T-helper 2 cell (primary cell): Measurements from ENCODE around the gene DDX4.
A peak's percentile ranks its signal among the peaks of the same experiment; 100 is the strongest.
"Not testable (repeated sequence)": the region's sequence is repeated elsewhere in the genome, so short reads cannot be mapped to it uniquely, and the experiment has no call there.

Experiments
- DNase-seq, 5 experiments: peaks; one replicate each; pipeline versions ENCODE4 v3.0.0 to v3.0.0-alpha.2; 2012 to 2022

DDX4 gene

DNA sequence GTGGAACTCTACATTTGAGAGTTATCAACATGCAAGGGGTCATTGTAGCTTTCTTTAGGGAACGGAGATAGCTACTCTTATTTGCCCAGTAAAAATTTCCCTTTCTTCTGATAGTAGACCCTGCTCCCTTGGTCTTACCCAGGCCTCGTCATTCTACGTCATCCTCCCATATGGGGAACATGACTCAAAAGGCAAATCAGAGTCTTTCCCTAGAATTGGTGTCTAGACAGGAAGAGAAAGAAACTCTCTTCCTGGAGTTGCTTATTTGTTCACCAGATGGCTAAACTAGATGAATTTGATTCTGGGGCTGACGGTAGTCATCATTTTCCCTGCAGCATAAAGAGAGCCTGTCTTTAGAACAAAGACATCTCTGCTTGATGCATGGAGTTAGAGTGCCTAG, 13.6 kb upstream of the DDX4 start:
- DNase-seq, result peak in 1 of 5 experiments; percentile 10

DNA sequence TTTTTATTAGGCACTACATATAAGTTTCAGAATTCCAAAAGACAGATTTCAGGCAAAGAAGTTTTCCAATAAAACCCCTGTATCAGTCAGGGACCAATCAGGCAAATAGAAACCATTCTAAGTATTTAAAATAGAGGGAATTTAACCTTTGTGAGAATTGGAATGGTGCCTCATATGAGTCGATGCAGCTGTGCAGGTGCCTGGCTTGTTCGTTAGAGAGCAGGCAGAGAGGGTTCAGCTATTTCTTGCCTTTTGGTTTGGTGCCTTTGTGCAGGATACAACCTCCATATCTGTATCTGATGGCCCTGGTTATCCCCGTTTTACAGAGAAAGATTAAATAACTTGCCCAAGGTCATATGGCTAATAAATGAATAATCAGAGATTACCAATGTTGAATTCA, 6.0 kb upstream of the DDX4 start:
- DNase-seq, result no peak

DNA sequence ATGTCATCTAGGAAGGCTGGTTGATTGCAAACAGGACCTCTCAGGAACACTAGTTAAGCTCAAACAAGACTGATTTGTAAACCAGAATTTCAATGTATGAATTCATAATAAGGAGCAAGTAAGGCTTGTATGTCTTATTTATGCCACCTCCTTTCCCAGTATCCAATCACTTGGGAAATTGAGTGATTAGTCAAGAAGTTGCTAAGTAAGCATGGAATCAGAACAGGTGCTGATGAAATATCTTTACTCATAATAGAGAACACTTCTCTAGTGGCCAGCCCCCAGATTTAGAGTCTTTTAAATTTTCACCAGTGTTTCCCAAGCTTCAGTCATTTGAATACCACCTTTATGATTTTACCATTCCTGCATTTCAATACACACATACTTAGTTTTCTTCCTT, 5.3 kb upstream of the DDX4 start:
- DNase-seq, result no peak

DNA sequence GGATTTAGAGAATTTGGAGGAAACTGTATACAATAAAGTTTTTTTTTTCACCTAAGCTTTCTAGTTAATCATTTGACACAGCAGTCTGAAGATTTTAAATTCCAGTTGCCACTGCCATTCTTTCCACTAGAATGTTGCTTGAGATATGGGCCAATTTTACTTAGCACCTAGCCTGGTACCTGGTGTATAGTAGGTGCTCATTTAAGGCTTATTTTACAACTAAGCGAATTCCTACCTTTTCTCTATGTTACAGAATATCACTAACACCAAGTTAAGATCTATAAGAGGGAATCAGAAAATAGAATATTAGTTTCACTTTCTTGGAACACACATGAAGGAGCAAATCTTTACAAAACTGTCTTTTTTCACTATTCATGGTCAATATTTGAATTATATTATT, 3.2 kb upstream of the DDX4 start:
- DNase-seq, result no peak

DNA sequence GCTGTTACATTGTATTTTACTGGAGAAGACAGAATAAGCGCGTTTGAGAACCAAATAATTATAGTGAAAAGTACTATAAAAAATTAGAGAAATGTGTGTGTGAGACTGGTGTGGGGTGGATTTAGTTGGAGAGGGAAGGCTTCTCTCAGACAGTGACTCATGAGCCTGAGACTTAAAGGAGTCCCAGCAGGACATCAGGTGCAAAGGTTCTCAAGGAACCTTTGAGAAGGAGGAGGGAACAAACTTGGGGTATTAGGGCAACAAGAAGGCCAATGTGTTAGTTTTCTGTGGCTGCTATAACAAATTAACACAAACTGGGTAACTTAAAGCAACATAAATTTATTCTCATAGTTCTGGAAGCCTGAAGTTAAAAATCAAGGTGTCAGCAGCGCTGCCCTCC, 4.9 kb downstream of the DDX4 start:
- DNase-seq, result no peak

DNA sequence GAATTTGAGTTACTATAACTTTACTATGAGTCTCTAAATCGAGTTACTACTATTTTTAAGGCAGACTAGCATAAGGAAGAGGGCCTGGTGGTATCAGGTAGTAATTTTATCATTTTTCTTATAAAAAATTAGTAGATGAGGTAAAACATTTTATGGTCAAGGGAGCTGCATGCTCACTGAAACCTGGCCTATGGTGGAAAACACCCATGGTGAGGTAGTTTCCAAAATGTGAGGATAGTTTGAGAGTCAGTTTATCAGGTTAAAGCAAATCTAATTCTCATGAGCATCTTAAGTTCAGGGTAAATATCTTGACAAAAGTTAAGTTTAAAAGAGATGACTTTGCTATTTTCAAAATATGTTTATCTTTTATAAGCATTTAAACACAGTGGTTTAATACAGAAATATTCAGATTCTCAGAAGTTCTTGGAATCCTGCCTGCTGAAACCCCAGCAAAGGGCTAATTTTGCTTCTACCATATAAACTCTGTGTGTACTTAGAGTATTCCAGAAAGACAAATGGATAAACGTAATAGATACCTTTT, 10.0 kb downstream of the DDX4 start:
- no peak for DNase-seq

DNA sequence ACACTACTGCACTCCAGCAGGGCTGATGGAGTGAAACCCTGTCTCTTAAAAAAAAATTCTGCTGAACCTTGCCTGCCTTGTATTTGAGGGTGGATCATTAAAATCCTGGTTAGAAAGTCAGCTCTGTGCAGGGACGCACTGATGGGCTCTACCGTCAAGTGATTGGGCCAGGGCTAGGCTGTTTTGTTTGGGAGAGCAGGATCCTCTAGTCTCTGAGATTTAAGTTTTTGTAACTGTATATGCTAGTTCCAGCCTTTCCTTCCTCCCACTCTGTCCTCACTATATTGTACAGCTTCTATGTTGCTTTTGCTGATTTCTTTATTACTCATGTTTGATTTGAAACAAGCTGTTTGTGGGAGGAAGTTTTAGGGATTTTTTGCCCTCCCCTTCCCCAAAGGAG, 11.5 kb downstream of the DDX4 start:
- DNase-seq, result no peak

DNA sequence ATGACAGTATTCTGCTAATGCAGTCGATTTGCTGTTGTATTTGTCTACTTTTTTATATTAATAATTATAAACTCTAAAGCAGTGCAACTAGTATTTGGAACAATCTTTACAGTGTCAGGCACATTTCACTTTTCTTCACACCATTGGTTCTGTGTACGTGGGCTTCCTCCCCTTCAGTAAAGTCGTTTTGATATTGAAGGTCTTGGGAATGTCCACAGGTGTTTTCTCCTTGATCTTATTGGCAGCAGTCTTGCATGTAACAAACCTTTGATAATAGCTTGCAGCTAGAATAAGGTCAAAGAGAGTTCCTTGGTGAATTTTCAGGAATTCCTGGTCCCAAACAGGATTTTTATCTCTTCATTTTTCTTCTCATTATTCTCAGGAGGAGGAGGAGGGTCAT, 12.2 kb downstream of the DDX4 start:
- DNase-seq, result no peak

DNA sequence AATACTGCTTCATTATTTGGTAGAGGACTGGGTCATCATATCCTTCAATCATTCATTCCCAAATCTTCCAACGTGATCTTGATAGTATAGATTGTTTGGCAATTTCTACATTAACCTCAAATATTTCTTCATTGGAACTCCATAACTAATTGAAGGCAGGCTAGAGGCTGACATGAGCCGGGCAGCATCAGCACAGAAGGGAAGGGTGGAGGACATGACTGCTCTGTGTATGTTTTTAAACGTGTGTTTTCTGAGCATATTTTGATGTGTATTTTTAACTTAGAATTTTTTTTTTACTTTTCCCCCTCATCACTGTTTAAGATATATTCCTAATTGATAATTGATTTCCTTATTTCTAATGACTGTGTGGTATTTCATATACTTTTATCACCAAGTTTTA, 12.6 kb downstream of the DDX4 start:
- DNase-seq, result no peak

DNA sequence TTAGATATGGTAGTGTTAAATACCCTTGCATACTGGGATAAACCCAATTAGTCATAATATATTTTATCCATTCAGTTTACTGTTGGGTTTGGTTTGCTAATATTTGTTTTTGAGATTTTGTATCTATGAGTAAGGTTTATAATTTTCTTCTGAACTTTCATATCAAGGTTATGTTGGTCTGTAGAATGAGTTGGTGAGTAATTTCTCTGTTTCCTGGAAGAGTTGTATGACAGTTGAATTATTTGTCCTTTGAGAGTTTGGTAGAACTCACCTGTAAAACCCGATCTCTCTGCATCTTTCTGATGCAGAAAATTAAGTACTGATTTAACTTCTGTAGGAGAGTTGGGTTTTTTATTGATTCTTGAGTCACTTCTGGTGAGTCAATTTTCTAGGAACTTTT, 20.4 kb downstream of the DDX4 start:
- DNase-seq, result peak in 1 of 5 experiments; percentile 68

DNA sequence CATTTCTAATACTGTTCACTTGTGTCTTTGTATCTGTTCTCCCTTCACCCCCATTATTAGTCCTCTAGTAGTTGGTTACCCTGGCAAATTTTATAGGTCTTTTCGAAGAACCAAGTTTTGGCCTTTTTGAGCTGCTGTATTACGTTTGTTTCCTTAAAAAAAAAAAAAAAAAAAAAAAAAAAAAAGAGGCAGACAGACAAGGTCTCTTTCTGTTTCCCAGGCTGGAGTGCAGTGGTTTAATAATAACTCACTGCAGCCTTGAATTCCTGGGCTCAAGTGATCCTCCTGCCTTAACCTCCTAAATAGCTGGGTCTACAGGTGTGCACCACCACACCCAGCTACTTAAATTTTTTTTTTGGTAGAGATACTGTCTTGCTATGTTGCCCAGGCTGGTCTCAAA, 20.9 kb downstream of the DDX4 start:
- DNase-seq, result no peak

DNA sequence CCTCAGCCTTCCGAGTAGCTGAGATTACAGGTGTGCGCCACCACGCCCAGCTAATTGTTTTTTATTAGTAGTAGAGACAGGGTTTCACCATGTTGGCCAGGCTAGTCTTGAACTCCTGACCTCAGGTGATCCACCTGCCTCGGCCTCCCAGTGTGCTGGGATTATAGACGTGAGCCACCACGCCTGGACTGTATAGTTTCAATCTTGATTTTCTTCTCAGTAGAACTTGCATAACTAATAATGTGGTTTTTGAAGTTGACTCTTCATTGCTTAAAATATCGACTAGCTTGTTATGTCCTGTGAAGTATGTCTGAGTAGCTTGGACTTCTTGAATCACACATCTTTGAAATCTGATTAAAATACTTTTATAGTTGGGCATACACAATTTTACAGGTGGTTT, 23.9 kb downstream of the DDX4 start:
- DNase-seq, result not testable (repeated sequence)

DNA sequence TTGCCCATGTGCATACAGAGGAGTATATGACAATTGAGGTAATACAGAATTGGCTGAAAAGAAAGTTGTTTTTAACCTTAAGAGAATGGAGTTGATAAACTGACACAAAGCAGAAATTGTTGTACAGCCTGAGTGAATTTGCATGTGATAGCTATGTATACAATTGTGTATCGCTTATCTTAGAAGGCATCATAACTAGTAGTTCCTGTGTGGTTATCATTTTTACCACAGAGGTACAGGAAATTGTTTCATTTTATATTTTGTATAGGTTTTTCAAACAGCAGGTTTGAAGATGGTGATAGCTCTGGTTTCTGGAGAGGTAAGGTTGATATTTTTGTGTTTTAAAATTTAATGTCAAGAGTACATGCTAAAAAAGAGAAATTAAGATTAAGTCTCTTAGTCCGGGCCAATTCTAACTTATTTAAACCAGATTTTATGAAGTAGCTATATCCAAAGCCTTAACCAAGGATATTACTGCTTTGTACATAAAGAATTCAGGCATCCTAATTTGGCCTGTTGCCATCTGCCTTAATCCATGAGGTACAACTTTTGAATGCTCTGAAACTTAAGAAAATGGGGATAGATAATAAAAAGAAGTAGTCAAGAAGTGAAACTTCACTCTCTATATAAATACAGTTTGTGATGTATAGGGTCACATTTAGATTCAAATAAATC, 26.0 kb downstream of the DDX4 start:
- DNase-seq, result peak in 1 of 5 experiments; percentile 93

DNA sequence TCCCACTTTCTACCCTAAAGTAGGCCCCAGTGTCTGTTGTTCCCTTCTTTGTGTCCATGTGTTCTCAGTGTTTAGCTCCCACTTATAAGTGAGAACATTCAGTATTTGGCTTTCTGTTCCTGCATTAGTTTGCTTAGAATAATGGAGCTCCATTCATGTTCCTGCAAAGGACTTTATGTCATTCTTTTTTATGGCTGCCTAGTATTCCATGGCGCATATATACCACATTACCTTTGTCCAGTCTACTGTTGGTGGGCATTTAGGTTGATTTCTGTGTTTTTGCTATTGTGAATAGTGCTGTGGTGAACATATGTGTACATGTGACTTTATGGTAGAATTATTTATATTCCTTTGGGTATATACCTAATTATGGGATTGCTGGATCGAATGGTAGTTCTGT, 30.4 kb downstream of the DDX4 start:
- no peak for DNase-seq

DNA sequence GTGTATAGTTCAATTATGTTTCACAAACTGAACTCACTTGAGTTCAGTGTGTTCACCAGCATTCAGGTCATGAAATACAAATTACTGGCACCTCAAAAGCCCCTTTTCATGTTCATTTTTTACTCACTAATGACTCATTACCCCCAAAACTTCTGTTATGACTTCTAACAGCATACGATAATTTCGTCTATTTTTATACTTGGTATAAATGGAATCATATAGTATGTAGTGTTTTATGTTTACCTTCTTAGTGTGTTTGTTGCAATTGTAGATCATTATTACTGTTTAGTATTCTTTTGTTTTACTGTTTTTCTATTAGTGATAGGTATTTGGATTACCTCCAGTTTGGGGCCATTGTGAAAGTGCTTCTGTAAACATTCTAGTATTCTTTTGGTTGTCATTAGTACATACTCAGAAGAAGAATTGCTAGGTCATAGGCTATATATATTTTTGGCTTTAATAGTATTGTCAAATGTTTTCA, 33.4 kb downstream of the DDX4 start:
- peak in 1 of 5 experiments; percentile 46 for DNase-seq

DNA sequence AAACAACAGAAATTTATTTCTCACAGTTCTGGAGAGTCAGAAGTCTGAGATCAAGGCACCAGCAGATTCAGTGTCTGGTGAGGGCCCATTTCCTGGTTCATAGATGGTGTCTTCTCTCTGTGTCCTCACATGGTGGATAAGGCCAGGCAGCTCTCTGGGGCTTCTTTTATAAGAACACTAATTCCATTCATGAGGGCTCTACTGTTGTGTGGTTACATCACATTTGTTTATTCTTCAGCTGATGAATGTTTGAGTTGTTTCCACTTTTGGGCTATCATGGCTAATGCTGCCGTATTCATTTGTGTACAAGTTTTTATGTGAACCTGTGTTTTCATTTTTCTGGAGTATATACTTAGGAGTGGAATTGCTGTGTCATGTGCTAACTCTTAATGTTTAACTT, 35.2 kb downstream of the DDX4 start:
- DNase-seq, result peak in 1 of 5 experiments; percentile 5

DNA sequence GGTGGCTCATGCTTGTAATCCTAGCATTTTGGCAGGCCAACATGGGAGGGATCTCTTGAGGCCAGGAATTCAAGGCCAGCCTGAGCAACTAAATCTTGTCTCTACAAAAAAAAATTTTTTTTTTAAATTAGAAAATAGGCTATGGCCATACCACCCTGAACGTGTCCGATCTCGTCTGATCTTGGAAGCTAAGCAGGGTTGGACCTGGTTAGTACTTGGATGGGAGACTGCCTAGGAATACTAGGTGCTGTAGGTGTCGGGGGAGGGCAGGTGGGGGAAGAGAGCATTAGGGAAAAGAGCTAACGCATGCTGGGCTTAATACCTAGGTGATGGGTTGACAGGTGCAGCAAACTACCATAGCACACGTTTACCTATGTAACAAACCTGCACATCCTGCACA, 39.5 kb downstream of the DDX4 start:
- DNase-seq, result no peak

DNA sequence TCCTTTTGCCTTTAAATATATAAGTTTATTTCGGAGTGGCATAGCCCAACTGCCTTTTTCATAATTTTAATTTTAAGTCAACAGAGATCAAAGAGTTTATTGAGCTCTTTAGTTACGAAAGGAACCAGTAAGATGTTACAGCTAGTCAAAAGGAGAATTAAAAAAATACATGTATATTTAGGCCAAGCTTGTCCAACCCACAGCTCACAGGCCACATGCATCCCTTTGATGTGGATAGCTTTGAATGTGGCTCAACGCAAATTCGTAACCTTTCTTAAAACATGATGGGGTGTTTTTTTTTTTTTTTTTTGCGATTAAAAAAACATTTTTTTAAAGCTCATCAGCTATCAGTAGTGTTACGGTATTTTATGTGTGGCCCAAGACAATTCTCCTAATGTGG, 63.1 kb downstream of the DDX4 start:
- DNase-seq, result peak in 1 of 5 experiments; percentile 9

DNA sequence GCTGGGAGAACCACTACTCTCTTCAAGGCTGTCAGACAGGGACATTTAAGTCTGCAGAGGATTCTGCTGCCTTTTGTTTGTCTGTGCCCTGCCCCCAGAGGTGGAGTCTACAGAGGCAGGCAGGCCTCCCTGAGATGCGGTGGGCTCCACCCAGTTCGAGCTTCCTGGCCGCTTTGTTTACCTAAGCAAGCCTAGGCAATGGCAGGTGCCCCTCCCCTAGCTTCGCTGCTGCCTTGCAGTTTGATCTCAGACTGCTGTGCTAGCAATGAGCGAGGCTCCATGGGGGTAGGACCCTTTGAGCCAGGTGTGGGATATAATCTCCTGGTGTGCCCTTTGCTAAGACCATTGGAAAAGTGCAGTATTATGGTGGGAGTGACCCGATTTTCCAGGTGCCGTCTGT, 71.0 kb downstream of the DDX4 start:
- peak in 2 of 5 experiments; percentile 9 to 56 for DNase-seq

DNA sequence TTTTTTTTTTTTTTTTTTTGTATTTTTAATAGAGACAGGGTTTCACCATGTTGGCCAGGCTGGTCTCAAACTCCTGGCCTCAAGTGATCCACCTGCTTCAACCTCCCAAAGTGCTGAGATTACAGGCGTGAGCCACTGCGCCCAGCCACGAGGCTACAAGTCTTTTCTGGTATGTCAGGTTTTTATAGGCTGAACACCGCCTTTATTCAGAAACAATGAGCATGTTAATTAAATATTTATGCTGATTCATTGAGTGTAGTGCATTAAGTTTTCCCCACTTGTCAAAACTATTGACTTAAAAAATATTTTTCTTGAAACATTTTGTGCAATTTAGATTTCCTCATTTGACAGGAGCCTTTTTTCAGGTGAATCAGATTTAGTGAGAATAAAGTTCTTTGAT, 78.1 kb downstream of the DDX4 start:
- DNase-seq, result not testable (repeated sequence)

DNA sequence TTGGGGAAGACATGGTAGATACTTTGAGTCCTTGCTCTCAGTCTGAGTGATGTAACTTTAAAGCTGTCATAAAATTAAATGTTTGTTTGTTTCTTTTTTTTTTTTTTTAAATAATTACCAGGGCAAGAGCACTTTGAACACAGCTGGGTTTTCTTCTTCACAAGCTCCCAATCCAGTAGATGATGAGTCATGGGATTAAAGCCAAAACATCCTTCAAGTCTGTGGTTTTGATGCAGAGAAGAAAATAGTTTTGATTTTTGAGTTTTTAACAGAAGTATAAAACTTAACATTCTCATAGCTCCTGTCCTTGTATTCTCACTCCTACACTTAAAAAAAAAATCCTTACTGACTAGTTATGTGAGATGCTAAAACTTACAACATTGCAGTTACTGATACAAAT, 78.5 kb downstream of the DDX4 start:
- DNase-seq, result no peak

DNA sequence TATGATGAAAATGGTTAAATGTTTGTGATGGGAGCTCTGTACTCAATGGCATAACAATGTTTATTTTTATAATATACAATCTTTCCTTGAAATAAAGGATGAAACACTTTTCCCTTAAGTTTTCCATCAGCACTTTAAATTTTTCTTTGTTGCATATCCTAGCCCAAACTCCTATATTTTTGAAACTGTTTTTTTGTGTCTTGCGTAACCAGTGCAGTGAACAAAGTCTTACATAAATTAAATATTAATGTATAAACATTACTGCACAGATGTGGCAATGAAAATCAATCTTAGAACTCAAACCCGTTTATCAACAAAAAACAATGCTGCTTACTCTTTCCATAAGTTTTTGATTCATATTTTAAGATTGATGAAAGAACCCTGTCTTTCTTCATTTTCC, 79.2 kb downstream of the DDX4 start:
- no peak for DNase-seq

DNA sequence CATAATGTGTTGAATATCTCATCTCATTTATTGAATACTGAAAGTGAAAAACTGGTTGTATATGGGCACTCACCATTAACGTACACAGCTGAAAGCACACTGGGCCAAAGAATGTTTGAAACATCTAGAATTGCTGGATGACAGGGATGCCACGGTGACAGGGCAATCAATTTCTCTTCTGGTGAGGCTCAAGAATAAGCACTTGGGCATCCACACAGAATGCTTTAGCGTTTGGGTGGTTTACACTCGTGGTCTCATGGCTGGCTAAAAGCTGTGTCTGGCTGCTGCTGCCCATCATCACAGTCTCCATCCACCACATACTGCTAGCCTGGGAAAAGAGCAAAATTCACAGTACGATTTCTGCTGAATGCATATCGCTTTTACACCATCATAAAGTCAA, 82.6 kb downstream of the DDX4 start:
- no peak for DNase-seq

DNA sequence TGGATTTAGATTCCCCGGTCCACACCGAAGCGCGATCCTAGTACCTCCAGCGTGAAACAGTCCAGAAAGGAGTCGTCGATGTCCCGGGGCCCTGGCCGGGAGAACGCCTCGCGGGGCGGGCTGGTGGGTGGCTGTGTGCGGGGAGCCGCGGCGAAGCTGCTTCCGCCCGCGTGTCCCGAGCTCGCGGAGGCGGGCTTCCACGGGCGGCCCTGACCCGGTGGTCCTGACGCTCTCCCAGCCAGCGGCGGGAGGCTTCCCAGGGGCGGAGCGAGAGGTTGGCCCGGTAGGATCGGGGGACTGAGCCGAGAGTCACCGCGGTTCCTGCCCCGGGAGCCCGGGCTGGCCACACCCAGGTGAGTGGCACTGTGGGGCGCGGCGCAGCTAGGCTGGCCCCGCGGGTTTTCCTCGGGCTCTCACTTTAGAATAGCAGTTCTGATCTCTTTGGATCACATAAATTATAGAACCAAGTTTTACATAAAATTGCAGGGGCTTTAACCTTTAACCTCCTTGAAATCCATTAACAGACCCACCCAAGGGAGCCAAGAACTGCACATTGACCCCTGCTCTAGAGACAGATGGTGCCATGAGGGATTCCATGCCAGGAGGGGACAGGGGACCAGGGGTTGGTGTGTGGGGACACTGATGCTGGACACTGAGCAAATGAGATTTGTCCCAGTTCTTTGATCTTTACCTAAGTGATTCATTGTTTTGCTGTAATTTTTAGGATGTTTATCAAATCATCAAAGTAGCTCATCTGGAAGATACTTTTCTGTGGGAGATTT, 84.1 kb downstream of the DDX4 start:
- peak in 1 of 5 experiments; percentile 11 for DNase-seq
